Fibroblast of upper back skin (primary cell): ENCODE measurements around the gene MXD4.
"Not testable (repeated sequence)": the region's sequence is repeated elsewhere in the genome, so short reads cannot be mapped to it uniquely, and the experiment has no call there.

ENCODE experiments used
- DNase-seq: peaks from one replicate; pipeline ENCODE4 v3.0.0-alpha.2; 2013

Gene MXD4

DNA sequence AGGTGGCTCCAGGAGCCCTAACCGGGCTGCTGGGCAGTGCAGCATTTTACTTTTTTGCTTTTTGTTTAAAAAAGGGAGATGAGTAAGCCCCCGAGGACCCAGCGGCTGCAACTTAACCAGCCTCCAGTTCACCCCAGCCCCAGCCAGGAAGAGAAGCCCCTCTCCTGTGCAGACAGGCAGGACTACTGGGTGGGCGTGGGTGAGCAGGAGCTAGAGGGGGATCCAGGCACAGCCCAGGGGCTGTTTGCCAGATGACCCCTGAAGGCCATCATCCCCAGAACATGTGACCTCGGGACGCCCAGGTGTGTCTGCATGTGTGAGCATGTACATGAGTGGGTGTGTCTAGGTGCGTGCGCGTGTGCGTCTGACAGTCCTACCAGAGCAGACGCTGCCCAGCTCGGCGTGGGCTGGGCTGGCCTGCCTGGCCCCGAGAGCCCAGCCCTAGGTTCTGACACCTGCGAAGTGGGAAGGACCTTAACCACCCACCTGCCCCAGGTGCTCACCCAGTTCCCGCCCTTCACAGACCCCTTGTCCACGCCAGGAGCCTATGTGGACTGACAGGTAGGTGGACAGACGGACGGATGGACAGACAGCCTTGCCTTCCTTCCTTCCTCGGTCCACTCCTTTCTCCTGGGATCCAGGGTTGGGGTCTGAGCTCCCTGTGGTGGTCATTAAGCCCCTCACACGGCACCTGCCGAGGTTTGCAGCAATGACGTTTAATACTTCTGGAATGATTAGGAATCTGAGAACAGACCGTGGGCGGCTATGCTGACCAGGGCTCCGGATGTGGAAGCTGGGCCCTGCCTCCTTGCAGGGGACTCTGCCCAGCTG lies 12.2 kb downstream of the MXD4 start:
- DNase-seq: no peak

GRCh38 chr4:2248821-2249261 lies 13.1 kb downstream of the MXD4 start:
- no peak for DNase-seq

DNA sequence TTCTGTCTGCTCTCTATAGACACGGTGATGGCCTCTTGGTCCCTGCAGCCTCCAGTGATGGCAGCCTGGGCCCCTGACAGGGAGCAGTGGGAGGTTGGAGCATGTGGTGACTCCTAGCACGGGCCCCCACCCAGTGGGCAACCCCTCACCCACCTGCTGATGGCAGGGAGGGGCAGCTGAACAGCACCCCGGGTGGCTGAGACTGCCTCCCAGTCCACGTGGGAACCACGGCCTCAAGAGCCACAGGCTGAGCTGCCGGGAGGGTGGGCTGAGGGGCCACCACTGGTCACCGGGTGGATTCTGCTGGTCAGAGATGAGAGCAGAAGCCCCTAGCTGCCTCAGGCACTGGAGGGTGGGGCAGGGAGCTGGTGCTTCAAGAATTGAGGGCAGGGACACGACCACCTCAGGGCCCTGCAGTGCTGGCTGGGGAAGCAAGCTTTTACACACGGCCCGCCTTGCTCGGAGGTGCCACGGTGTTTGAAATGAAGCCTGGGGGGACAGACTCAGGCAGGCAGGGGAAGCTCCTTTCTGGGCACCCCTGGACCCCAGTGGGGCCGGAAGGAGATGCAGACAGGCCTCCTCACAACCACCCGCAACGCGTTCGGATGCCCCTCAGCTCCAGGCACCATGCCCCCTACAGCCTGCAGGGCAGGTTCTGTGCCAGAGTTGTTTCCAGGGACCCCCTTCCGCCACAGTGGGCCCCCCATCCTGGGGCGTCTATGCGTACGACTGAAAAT lies 13.7 kb downstream of the MXD4 start:
- no peak for DNase-seq

DNA sequence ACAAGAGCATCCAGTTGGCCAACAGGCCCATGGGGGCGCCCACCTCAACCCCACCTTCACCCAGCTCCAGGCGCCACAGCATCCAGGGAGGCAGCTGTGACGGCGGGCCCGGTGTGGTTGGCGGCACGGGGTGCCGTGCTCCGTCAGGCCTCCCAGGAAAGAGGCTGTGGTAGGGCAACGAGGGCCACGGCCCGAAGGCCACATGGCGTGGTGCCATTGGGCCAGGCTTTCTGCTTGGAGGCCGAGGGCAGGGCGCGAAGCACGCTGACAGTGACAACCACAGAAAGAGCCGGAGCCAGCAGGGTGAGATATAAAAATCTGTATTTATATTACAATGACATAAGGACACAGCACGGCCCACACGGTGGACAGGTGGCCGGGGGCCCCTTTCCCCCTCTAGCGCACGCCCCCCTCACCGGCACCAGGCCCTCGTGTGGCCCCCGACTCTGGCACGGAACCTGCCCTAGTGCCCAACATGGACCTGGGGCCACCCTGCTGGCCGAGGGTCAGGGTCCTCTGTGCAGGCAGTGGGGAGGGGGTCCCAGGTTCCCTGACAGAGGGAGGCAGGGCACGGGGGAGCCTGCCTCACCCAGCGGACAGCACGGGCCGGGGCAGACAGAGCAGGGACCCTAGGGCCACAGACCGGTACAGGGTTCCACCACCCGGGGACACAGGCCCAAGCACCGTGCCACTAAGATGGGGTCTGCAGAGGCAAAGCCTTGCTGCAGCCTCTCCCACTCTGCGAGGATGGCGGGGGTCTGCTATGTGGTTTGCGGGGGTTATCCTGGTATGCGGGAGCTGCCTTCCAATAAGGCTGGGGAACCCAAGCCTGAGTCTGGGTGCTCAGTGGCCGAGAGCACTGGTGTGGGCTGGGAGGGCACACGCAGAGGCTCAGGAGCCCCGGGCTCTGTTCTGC lies 14.5 kb downstream of the MXD4 start:
- no peak for DNase-seq

GRCh38 chr4:2246384-2247127 lies 15.4 kb downstream of the MXD4 start:
- no peak for DNase-seq

DNA sequence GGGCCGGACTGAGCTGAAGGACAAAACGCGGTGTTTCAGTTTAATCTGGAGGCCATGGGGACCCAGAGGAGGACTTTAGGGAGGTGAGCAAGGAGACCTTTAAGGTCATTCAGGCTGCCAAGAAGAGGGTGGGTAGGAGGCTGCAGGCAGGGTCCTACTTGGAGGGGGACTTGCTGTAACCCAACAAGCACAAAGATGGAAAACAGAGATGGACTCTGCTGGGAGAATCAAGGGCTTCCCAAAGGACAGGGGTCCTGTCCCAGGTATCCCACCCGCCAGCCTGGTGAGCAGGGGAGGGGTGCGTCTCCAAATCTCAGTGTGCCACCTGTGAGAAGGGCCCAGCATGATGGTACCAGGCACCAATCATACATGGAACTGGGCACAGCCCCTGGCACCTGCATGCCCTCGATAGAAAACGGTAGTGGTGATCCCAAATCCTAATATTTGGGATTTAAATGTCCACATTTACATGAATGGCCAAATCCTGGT lies 16.1 kb downstream of the MXD4 start:
- no peak for DNase-seq

DNA sequence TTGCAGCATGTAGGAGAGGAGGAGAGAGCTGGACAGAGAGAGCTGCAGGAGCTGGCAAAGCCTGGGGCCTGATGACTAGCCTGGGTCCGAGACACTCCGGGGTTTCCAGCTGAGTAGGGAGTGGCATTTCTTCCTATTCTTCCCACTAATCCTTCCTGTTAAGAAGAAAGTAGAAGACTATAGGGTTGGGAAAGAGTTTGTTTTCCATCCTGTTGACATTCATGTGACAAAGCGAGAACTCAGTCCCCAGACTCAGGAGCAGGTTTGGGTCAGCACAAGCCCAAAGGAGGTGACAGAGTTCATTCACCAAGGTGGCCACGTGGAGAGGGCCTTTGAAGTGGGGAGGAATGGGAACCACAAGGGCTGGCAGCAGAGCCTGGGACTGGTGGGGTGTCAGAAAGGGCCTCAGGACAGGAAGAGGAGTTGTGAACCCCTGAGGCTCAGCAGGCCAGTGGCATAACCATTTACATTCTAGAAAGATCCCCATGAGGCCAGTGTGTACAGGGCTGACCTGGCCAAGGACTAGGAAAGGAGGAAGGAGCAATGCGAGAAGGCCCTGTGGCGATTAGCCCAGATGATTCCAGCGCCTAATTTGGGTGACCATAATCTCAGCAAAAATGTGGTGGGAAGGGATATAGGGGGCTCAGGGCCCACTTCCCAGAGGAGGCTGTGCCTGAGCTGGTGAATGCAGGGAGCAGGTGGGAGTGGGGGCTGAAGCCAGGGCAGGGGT lies 16.7 kb downstream of the MXD4 start:
- no peak for DNase-seq

DNA sequence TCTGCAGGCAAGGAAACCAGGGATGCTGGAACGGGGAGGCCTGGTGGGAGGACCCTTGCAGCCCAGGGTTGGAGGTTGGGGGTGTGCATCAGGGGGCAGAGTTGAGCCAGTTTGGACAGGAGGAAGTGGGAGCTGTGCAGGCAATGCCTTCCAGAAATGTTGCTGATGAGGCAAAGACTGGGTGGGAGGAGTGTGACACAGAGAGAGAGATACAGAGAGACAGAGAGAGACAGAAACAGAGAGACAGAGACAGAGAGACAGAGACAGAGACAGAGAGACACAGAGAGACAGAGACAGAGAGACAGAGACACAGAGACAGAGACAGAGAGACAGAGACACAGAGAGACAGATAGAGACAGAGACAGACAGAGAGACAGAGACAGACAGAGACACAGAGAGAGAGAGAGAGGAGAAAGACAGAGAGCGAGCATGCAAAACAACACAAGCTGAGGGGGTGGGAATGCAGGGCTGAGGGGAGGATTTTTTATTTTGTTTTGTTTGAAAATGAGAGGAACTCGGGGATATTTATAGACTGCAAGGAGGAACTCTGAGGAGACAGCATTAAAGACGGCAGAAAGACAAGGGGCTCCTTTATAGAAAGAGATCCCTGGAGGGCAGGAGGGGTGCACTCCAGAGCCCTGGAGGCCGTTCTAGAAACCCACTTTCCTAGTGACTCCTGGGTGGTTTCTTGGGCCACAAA lies 18.1 kb downstream of the MXD4 start:
- DNase-seq: peak; percentile 48

DNA sequence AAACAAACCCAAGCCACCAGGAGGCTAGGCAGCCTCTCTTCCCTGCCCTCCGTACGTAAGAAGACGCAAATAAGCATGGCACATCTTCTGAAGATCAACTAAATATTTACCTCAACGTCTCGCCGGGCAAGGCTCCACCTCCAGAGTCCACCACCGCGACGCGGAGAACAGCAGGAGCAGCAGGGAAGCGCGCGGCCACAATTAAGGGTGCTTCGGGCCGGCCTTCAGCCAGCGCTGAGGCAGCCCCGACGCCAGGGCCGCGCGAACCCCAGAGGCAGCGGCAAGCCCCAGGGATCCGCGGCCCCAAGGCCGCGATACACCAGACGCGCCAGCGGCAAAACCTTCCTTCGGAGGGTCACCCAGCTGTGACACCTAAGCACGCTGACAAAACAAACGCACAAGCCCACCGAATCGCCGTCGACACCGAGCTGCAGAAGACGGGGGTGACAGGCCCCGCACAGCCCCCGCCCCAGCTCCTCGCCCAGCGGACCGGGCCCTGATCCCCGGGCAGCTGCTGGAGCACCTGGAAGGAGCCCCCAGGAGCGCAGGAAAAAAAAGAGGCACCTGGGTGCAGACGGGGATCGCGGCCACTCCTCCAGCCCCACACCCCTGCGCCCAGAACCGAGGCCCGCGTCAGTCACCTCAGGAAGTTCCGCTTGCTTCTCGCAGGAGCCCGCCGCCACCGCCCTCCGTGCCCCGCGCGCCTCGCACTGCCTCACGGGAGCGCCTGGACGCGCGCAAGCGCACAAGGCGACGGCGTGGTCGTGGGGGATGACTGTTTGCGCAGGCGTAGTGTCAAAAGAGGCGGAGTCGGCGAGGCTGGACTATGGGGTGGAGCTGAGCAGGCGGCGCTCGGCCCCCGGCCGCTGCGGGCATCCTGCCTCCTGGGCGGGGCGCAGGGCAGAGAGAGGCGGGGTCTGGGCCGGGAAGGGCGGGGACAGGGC lies 20.2 kb downstream of the MXD4 start, which contains the start of the genes HAUS3 and POLN:
TSS of gene HAUS3 (minus strand) at position 712 of the 944 bp plus-strand sequence. CDS start 1,175 bp downstream, outside the sequence.
TSS of gene POLN (minus strand) at position 712 of the 944 bp plus-strand sequence. CDS start 12,890 bp downstream, outside the sequence.
- peak; percentile 97 for DNase-seq

DNA sequence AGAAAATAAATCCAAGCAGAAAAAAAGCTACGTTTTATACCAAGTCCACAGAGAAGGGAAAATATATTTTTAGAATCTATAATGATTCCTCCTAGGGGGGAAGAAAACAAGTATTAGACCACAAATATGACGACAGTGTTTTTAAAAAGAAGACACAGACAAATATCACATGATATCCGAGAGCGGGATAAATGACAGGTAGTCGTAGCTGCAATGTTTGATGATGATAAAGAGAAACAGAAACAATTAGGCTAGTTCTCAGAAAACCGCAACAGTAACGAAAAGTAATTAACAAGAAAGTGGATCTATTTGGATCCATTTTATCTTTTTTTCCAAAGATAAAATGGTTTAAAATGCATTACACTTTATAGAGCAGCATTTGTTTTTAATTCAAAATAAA lies 20.9 kb downstream of the MXD4 start:
- no peak for DNase-seq

DNA sequence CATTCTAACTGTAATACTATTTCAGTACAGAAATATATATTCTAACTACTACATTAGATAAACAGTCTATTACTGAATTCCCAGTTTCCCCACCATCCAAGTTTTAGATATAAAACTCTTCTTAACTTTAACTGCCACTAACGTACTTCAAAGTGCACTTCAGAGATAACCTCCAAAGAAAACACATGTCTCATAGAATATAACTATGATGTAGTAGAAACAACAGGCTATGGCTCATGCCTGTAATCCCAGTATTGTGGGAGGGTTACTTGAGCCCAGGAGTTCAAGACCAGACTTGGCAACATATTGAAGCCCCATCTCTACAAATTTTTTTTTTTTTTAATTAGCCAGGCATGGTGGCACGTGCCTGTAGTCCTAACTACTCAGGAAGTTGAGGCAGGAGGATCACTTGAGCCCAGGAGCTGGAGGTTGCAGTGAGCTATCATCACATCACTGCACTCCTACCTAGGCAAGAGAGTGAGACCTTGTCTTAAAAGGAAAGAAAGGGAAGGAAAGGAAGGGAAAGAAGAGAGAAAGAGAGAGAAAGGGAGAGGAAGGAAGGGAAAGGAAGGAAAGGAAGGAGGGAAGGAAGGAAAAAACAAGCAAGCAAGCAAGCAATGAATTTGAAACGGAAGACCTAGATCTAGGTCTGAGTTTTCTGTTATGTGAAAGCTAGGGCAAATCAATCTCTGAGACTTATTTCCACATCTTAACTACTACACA lies 24.8 kb downstream of the MXD4 start:
- DNase-seq: no peak

- DNase-seq: no peak
Observed at GRCh38 chr4:2231082-2231481, 30.8 kb downstream of the MXD4 start.

DNA sequence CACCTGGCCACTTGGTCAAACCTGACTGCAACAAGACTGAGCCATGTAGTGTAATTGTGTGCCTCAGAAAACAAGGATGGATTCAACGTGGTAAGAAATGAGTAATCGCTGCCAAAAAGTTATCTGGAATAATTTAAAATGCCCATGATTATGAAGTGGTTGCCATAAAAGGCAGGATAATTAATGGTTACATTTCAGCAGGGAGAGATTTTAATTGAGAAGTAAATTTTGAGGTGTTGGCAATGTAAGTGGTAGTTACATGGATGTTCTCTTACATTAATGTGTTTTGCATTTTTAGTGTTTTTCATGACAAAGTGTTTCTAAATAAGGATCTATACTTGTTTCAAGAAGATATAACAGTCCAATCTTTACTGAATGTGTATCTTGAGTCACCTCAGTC lies 35.6 kb downstream of the MXD4 start:
- DNase-seq: no peak

DNA sequence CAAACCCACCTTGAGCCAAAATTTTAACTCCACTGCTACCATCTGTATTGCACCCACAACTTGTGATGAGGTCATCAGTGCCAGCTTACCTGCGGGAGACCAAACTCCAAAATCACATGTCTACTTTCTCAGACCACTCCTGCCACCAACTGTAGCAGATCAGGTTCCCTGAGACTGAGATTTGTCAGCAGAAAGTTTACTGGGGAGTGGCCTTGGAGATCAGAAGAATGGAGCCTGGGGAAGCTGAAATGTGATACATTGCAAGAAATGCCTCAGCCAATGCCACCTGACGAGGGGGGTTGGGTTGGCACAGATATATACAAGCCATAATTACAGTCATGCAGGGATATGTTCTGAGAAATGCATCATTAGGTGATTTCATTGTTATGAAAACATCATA lies 39.1 kb downstream of the MXD4 start:
- DNase-seq: no peak

GRCh38 chr4:2221378-2221777 lies 40.5 kb downstream of the MXD4 start:
- DNase-seq: not testable (repeated sequence)

GRCh38 chr4:2220016-2220630 lies 41.8 kb downstream of the MXD4 start:
- peak; percentile 65 for DNase-seq

- DNase-seq: no peak
Observed at GRCh38 chr4:2219233-2219760, 42.6 kb downstream of the MXD4 start.

DNA sequence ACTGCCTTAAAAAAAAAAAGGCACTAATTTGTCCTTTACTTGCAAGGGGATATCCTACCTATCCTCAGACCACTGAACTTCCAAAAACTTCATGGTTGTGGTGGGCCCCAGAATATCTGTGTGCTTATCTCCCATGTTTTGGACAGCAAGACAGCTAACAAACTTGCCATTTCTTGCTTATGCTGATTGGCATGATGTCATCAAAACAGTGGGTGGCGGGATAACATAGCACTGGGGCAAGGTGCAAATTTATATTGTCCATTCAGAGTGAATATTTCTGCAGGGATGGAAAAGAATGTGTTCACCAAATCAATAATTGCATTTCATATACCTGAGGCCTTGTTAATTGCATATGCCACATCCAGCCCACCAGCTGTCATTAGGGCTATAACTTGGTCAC lies 43.5 kb downstream of the MXD4 start:
- no peak for DNase-seq
